K562 (cell line): ENCODE measurements around the gene NOP10. TPM values are rescaled to one million over a fixed set of nuclear protein-coding genes. Genes with fewer than 3 reads are reported as not detected.

ENCODE experiments used
- FOS ChIP-seq: IDR thresholded peaks from 3 replicates; pipeline ENCODE4 v1.6.1; 2011; ENCODE audit not compliant: insufficient read length; ENCODE audit errors: extremely low read depth
- FOXJ2 ChIP-seq: fragments of 200-800 bp; sonication (Bioruptor generic); IDR thresholded peaks from 2 replicates; pipeline ENCODE4 v1.6.1; 2016; ENCODE audit warnings: missing genetic modification characterization, missing compliant biosample characterization
- GTF2E2 ChIP-seq: fragments of 200-800 bp; sonication (Bioruptor generic); IDR thresholded peaks from 2 replicates; pipeline ENCODE4 v1.6.1; 2016; ENCODE audit warnings: missing genetic modification characterization, missing compliant biosample characterization
- HIVEP1 ChIP-seq: fragments of 250-450 bp; sonication (Bioruptor Pico); IDR thresholded peaks from 2 replicates; pipeline ENCODE4 v1.4.0; 2020; ENCODE audit warnings: mild to moderate bottlenecking
- HNRNPK ChIP-seq: fragments of 200-400 bp; formaldehyde crosslinking; IDR thresholded peaks from one replicate; pipeline ENCODE4 v1.6.1; 2018; ENCODE audit warnings: mild to moderate bottlenecking, low read depth, low read length; ENCODE audit not compliant: poor library complexity, severe bottlenecking
- KDM1A ChIP-seq, 2 experiments: fragments of 450-650 bp; IDR thresholded peaks; 2 replicates each; pipeline ENCODE4 v1.6.1; 2016; ENCODE audit warnings: mild to moderate bottlenecking in 2 of 2
- POLR3A ChIP-seq: IDR thresholded peaks from 2 replicates; pipeline ENCODE4 v1.6.1; 2011; ENCODE audit warnings: borderline replicate concordance, mild to moderate bottlenecking, moderate library complexity; ENCODE audit not compliant: insufficient read length, insufficient read depth; ENCODE audit errors: extremely low read depth
- ZFX ChIP-seq: sonication (generic); formaldehyde crosslinking; IDR thresholded peaks from 2 replicates; pipeline ENCODE4 v1.8.0; 2022; ENCODE audit warnings: mild to moderate bottlenecking, missing genetic modification reagents, moderate library complexity
- ZNF79 ChIP-seq: fragments of 250-450 bp; sonication (Bioruptor Pico); IDR thresholded peaks from 2 replicates; pipeline ENCODE4 v1.4.0; 2020; ENCODE audit warnings: low read depth, mild to moderate bottlenecking, moderate library complexity
- polyA plus RNA-seq, 8 experiments: library from polyadenylated mRNA; depleted of rRNA in 4 of 8; stranded (reverse) in 5 of 8; unstranded in 3 of 8; fragments of >200 nt; fragmentation: Nextera tagmentation in 2 of 8; fragmentation: Illumina TruSeq in 1 of 8; extraction: Ambion mirVana in 2 of 8; extraction: Trizol in 1 of 8; gene quantifications; 2 replicates each; pipeline versions ENCODE4 v1.2.1 to v1.2.3, GENCODE V29; 2011 to 2014; ENCODE audit warnings: inconsistent platforms in 1 of 8, missing spikeins in 1 of 8
- total RNA-seq, 7 experiments: library from RNA; depleted of rRNA in 6 of 7; stranded (reverse); fragments of >200 nt in 6 of 7; fragmentation: Illumina TruSeq in 2 of 7; extraction: Trizol in 2 of 7; gene quantifications; 2 replicates each; pipeline versions ENCODE4 v1.2.1 to v1.2.3, GENCODE V29; 2011 to 2021; ENCODE audit warnings: low replicate concordance in 1 of 7
- TF ChIP-seq, protein P1 (sequence below): fragments of 250-450 bp; sonication (Bioruptor Pico); IDR thresholded peaks from 2 replicates; pipeline ENCODE4 v1.4.0; 2020; ENCODE audit warnings: mild to moderate bottlenecking, moderate library complexity, borderline replicate concordance
- TF ChIP-seq, protein P2 (sequence below): sonication (generic); formaldehyde crosslinking; IDR thresholded peaks from 2 replicates; pipeline ENCODE4 v1.8.1; 2023; ENCODE audit warnings: mild to moderate bottlenecking, missing genetic modification reagents
- TF ChIP-seq, protein P3 (sequence below): fragments of 250-450 bp; sonication (Bioruptor Pico); IDR thresholded peaks from 2 replicates; pipeline ENCODE4 v1.8.0; 2021; ENCODE audit warnings: moderate library complexity, mild to moderate bottlenecking, inconsistent platforms
- TF ChIP-seq, protein P4 (sequence below): sonication (generic); formaldehyde crosslinking; IDR thresholded peaks from 2 replicates; pipeline ENCODE4 v1.8.0; 2022; ENCODE audit warnings: mild to moderate bottlenecking, missing genetic modification reagents
- TF ChIP-seq, protein P5 (sequence below): fragments of 450-650 bp; formaldehyde crosslinking; IDR thresholded peaks from 2 replicates; pipeline ENCODE4 v1.4.0; 2022; ENCODE audit warnings: missing genetic modification characterization

Gene NOP10
- total and polyA plus RNA-seq, 9 of the 15 experiments (the other 6 are each of a cell fraction or from before 2014, with no cell fraction given): 250 to 1,663 (median 449) TPM

DNA sequence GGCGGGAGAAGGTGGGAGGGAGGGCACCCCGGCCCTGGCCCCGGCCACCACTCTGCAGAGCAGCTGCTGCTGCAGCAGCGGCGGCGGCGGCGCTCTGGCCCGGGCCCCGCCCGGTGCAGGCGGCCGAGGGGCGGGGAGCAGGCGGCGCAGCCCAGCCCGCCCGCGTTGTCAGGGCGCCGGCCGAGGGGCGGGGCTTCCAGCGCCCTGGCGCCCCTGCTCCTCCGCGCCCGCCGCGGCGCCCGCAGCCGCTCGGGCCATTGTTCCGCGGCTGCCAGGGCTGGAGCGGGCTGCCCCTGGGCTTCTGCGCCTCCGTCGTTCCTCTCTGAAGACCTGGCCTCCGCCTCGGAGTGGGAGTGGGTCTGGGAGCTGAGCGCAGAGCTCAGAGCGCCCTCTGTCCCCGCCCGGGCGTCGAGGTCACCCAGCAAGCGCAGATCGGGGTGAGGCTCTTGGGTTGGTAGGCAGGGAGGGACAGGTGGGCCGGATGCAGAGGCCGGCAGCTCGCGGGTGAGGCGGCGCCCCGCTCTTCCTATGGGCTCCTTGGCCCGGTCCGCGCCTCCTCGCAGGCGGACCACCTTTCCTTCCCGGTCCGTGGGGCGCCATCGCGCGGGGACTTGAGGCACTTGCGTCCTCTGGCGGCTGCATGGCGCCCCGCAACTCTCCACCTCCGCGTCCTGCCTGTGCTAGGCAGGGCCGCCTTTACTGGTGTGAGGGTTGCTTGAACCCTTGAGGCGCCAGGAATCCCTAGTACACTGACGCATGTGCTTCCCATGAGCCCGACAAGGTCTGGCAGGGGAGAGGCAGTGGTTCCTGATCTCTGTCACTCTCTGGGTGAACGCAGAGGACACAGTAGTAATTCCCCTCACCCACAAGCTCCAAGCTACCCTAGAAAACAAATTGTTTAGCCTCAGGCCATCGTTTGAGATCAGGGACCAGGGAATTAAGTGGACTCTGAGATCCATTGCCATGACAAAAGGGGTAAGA, 24.5 kb upstream of the NOP10 start, which contains the start of gene LPCAT4 (continued):
- peak; percentile 82 for TF ChIP-seq ZFX (CRISPR knock-in tag)
- no peak for TF ChIP-seq KDM1A (IDR thresholded peaks at IDR 0.05)
- TF ChIP-seq, protein P1, sequence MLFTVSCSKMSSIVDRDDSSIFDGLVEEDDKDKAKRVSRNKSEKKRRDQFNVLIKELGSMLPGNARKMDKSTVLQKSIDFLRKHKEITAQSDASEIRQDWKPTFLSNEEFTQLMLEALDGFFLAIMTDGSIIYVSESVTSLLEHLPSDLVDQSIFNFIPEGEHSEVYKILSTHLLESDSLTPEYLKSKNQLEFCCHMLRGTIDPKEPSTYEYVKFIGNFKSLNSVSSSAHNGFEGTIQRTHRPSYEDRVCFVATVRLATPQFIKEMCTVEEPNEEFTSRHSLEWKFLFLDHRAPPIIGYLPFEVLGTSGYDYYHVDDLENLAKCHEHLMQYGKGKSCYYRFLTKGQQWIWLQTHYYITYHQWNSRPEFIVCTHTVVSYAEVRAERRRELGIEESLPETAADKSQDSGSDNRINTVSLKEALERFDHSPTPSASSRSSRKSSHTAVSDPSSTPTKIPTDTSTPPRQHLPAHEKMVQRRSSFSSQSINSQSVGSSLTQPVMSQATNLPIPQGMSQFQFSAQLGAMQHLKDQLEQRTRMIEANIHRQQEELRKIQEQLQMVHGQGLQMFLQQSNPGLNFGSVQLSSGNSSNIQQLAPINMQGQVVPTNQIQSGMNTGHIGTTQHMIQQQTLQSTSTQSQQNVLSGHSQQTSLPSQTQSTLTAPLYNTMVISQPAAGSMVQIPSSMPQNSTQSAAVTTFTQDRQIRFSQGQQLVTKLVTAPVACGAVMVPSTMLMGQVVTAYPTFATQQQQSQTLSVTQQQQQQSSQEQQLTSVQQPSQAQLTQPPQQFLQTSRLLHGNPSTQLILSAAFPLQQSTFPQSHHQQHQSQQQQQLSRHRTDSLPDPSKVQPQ (CRISPR knock-in tag): no peak
- TF ChIP-seq, protein P2, sequence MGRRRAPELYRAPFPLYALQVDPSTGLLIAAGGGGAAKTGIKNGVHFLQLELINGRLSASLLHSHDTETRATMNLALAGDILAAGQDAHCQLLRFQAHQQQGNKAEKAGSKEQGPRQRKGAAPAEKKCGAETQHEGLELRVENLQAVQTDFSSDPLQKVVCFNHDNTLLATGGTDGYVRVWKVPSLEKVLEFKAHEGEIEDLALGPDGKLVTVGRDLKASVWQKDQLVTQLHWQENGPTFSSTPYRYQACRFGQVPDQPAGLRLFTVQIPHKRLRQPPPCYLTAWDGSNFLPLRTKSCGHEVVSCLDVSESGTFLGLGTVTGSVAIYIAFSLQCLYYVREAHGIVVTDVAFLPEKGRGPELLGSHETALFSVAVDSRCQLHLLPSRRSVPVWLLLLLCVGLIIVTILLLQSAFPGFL (CRISPR knock-in tag): no peak
- no peak for TF ChIP-seq FOS
- TF ChIP-seq, protein P3, sequence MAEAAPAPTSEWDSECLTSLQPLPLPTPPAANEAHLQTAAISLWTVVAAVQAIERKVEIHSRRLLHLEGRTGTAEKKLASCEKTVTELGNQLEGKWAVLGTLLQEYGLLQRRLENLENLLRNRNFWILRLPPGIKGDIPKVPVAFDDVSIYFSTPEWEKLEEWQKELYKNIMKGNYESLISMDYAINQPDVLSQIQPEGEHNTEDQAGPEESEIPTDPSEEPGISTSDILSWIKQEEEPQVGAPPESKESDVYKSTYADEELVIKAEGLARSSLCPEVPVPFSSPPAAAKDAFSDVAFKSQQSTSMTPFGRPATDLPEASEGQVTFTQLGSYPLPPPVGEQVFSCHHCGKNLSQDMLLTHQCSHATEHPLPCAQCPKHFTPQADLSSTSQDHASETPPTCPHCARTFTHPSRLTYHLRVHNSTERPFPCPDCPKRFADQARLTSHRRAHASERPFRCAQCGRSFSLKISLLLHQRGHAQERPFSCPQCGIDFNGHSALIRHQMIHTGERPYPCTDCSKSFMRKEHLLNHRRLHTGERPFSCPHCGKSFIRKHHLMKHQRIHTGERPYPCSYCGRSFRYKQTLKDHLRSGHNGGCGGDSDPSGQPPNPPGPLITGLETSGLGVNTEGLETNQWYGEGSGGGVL (CRISPR knock-in tag): no peak
- no peak for TF ChIP-seq HIVEP1
- no peak for TF ChIP-seq ZNF79
- TF ChIP-seq, protein P4, sequence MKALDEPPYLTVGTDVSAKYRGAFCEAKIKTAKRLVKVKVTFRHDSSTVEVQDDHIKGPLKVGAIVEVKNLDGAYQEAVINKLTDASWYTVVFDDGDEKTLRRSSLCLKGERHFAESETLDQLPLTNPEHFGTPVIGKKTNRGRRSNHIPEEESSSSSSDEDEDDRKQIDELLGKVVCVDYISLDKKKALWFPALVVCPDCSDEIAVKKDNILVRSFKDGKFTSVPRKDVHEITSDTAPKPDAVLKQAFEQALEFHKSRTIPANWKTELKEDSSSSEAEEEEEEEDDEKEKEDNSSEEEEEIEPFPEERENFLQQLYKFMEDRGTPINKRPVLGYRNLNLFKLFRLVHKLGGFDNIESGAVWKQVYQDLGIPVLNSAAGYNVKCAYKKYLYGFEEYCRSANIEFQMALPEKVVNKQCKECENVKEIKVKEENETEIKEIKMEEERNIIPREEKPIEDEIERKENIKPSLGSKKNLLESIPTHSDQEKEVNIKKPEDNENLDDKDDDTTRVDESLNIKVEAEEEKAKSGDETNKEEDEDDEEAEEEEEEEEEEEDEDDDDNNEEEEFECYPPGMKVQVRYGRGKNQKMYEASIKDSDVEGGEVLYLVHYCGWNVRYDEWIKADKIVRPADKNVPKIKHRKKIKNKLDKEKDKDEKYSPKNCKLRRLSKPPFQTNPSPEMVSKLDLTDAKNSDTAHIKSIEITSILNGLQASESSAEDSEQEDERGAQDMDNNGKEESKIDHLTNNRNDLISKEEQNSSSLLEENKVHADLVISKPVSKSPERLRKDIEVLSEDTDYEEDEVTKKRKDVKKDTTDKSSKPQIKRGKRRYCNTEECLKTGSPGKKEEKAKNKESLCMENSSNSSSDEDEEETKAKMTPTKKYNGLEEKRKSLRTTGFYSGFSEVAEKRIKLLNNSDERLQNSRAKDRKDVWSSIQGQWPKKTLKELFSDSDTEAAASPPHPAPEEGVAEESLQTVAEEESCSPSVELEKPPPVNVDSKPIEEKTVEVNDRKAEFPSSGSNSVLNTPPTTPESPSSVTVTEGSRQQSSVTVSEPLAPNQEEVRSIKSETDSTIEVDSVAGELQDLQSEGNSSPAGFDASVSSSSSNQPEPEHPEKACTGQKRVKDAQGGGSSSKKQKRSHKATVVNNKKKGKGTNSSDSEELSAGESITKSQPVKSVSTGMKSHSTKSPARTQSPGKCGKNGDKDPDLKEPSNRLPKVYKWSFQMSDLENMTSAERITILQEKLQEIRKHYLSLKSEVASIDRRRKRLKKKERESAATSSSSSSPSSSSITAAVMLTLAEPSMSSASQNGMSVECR: peak; percentile 83
- TF ChIP-seq GTF2E2 (tag): no peak
- TF ChIP-seq HNRNPK: no peak
- TF ChIP-seq POLR3A: no peak
- TF ChIP-seq FOXJ2 (tag): no peak
- TF ChIP-seq, protein P5, sequence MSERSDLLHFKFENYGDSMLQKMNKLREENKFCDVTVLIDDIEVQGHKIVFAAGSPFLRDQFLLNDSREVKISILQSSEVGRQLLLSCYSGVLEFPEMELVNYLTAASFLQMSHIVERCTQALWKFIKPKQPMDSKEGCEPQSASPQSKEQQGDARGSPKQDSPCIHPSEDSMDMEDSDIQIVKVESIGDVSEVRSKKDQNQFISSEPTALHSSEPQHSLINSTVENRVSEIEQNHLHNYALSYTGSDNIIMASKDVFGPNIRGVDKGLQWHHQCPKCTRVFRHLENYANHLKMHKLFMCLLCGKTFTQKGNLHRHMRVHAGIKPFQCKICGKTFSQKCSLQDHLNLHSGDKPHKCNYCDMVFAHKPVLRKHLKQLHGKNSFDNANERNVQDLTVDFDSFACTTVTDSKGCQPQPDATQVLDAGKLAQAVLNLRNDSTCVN (CRISPR knock-in tag): no peak
